ENCODE results near the gene CATSPERD.

DNA sequence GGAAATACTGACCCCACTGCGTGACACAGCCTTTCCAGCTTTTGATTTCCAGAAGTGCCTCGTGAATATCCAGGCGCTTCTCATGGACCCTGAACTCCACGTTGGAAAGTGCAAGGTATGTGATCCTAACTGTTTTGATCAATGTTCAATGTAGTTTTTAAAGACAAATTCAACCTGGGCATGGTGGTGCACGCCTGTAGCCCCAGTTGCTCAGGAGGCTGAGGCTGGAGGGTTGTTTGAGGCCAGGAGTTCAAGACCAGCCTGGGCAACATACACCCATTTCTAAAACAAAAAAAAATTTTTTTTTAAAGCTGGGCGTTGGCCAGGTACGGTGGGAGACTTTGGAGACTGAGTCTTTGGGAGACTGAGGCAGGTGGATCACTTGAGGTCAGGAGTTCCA, 31.3 kb downstream of the CATSPERD start:
- TF ChIP-seq, protein P1, sequence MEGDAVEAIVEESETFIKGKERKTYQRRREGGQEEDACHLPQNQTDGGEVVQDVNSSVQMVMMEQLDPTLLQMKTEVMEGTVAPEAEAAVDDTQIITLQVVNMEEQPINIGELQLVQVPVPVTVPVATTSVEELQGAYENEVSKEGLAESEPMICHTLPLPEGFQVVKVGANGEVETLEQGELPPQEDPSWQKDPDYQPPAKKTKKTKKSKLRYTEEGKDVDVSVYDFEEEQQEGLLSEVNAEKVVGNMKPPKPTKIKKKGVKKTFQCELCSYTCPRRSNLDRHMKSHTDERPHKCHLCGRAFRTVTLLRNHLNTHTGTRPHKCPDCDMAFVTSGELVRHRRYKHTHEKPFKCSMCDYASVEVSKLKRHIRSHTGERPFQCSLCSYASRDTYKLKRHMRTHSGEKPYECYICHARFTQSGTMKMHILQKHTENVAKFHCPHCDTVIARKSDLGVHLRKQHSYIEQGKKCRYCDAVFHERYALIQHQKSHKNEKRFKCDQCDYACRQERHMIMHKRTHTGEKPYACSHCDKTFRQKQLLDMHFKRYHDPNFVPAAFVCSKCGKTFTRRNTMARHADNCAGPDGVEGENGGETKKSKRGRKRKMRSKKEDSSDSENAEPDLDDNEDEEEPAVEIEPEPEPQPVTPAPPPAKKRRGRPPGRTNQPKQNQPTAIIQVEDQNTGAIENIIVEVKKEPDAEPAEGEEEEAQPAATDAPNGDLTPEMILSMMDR (conservative IDR thresholded peaks at IDR 0.05; ENCODE audit: low read depth, low read length): no peak
- no peak for TF ChIP-seq EZH2 (IDR thresholded peaks at IDR 0.05; ENCODE audit: low read length, unreplicated experiment)
- no peak for TF ChIP-seq EZH2phosphoT487 (IDR thresholded peaks at IDR 0.05; ENCODE audit: borderline replicate concordance, low read length)
